Effector memory CD4-positive, alpha-beta T cell (primary cell): Measurements from ENCODE around the gene CHST3.
A peak's percentile ranks its signal among the peaks of the same experiment; 100 is the strongest.
"Not testable (repeated sequence)": the region's sequence is repeated elsewhere in the genome, so short reads cannot be mapped to it uniquely, and the experiment has no call there.

Experiments used
- DNase-seq, 3 donors: peaks; one replicate each; pipeline ENCODE4 v3.0.0-alpha.2; 2020
- H3K27ac ChIP-seq: 2 replicates; pipeline ENCODE4 v1.7.0; 2013; ENCODE audit warnings: mild to moderate bottlenecking, low read length, moderate library complexity; ENCODE audit not compliant: insufficient read depth, poor library complexity, severe bottlenecking
- H3K27me3 ChIP-seq: replicated peaks from 2 replicates; pipeline ENCODE4 v1.7.0; 2013; ENCODE audit warnings: mild to moderate bottlenecking, low read length; ENCODE audit not compliant: insufficient read depth, control insufficient read depth, poor library complexity, severe bottlenecking
- H3K36me3 ChIP-seq: 2 replicates; pipeline ENCODE4 v1.7.0; 2013; ENCODE audit warnings: mild to moderate bottlenecking, low read length, moderate library complexity; ENCODE audit not compliant: control insufficient read depth, insufficient read depth
- H3K4me1 ChIP-seq: 2 replicates; pipeline ENCODE4 v1.7.0; 2013; ENCODE audit warnings: low read length, mild to moderate bottlenecking; ENCODE audit not compliant: control insufficient read depth, insufficient read depth, poor library complexity, severe bottlenecking
- H3K4me3 ChIP-seq: 2 replicates; pipeline ENCODE4 v1.7.0; 2013; ENCODE audit warnings: low read length, low read depth, mild to moderate bottlenecking; ENCODE audit not compliant: insufficient read depth, poor library complexity, severe bottlenecking
- H3K9me3 ChIP-seq: 2 replicates; pipeline ENCODE4 v1.7.0; 2013; ENCODE audit warnings: mild to moderate bottlenecking, low read length, moderate library complexity; ENCODE audit not compliant: control insufficient read depth
- total RNA-seq, 3 donors: gene quantifications; one replicate each; lab custom pipeline; 2026; lab: John Stamatoyannopoulos, UW

Gene CHST3, protein sequence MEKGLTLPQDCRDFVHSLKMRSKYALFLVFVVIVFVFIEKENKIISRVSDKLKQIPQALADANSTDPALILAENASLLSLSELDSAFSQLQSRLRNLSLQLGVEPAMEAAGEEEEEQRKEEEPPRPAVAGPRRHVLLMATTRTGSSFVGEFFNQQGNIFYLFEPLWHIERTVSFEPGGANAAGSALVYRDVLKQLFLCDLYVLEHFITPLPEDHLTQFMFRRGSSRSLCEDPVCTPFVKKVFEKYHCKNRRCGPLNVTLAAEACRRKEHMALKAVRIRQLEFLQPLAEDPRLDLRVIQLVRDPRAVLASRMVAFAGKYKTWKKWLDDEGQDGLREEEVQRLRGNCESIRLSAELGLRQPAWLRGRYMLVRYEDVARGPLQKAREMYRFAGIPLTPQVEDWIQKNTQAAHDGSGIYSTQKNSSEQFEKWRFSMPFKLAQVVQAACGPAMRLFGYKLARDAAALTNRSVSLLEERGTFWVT
- 0 reads per million in 3 donors for total RNA-seq

- DNase-seq: no peak
- no peak within 1 kb of the TSS for H3K27ac ChIP-seq
These were observed at the start of gene CHST3 for GRCh38 chr10:71964098-71964742. TSS of gene CHST3 (plus strand) at chr10:71964395. CDS start at chr10:72005843, 41,448 bp downstream.

DNA sequence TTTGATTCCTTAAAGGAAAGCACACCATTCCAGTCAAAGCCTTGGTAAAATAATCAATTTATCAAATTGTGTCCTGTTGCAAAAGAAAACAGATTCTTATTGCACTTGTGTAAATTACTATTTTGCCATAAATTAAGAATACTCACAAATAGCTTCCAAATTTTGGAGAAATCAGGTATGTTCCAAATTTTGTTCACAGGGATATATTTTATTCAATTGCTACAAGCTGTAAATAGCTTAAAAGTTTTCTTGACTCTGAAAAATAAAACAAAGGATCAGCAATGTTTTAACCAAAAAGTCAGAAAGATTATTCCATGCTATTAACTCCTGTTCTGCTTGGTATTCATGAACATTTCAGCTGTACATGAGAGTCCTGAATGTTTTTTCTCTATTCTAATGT, 47.4 kb upstream of the CHST3 start:
- Histone ChIP-seq H3K4me3 (no peak overlapping the region), H3K27me3 (no peaks in the 10 kb centered on the region), H3K4me1 (no peaks in the 10 kb centered on the region), H3K36me3 (no peaks in the 10 kb centered on the region), H3K27ac (no peak overlapping the region), H3K9me3 (no peaks in the 10 kb centered on the region)
- DNase-seq: no peak

More at GRCh38 chr10:71964098-71964742, at the start of gene CHST3:
- H3K9me3 ChIP-seq: no peaks in the 10 kb centered on the region
- H3K4me3 ChIP-seq: peak within 1 kb of the TSS; percentile 44
- H3K36me3 ChIP-seq: no peaks in the 10 kb centered on the region
- peaks cover 8% of the 10 kb centered on the region for H3K27me3 ChIP-seq
- H3K4me1 ChIP-seq: peaks cover 5% of the 10 kb centered on the region

DNA sequence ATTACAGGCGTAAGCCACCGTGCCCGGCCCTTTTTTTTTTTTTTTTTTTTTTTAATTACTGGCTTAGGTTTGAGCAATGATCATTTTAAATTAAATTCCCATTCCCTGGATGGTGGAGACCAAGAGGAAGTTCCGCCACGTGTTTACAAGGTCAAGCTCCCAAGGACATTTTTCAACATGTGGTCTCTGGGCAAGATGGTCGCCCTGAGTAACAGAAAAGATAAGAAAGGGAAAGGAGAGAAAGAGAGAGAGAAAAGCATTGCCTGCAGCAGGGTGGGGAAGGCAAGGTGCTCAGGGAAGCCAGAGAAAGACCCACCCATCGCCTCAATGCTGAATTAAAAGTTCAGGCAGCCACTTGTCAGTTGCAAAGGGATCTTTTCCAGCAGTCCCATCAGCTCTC, 45.2 kb upstream of the CHST3 start:
- no peaks in the 10 kb centered on the region for H3K36me3 ChIP-seq
- H3K9me3 ChIP-seq: no peaks in the 10 kb centered on the region
- no peak for DNase-seq
- no peak overlapping the region for H3K4me3 ChIP-seq
- no peaks in the 10 kb centered on the region for H3K27me3 ChIP-seq
- H3K4me1 ChIP-seq: no peaks in the 10 kb centered on the region
- no peak overlapping the region for H3K27ac ChIP-seq

DNA sequence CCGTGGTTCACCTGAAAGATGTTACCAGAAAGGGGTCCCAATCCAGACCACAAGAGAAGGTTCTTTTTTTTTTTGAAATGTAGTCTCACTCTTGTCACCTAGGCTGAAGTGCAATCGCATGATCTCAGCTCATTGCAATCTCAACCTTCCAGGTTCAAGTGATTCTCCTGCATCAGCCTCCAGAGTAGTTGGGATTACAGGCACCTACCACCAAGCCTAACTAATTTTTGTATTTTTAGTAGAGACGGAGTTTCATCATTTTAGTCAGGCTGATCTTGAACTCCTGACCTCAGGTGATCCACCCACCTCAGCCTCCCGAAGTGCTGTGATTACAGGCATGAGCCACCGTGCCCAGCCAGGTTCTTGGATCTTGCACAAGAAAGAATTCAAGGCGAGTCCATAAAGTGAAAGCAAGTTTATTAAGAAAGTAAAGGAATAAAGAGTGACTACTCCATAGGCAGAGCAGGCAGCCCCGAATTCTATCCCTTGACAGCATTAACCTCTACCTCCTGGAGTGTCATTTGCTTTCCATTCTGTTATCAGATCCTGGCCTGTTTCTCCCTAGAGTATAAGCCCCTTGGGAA, 44.1 kb upstream of the CHST3 start:
- DNase-seq, H3K4me1 ChIP-seq, H3K27ac ChIP-seq, H3K27me3 ChIP-seq, H3K36me3 ChIP-seq, H3K4me3 ChIP-seq, H3K9me3 ChIP-seq: not testable (repeated sequence)

- H3K4me1 ChIP-seq: no peaks in the 10 kb centered on the region
- no peak overlapping the region for H3K4me3 ChIP-seq
- H3K27ac ChIP-seq: no peak overlapping the region
- no peaks in the 10 kb centered on the region for H3K9me3 ChIP-seq
- H3K36me3 ChIP-seq: no peaks in the 10 kb centered on the region
- no peak for DNase-seq
- no peaks in the 10 kb centered on the region for H3K27me3 ChIP-seq
These were observed 43.5 kb upstream of the CHST3 start for GRCh38 chr10:71920540-71921323.

DNA sequence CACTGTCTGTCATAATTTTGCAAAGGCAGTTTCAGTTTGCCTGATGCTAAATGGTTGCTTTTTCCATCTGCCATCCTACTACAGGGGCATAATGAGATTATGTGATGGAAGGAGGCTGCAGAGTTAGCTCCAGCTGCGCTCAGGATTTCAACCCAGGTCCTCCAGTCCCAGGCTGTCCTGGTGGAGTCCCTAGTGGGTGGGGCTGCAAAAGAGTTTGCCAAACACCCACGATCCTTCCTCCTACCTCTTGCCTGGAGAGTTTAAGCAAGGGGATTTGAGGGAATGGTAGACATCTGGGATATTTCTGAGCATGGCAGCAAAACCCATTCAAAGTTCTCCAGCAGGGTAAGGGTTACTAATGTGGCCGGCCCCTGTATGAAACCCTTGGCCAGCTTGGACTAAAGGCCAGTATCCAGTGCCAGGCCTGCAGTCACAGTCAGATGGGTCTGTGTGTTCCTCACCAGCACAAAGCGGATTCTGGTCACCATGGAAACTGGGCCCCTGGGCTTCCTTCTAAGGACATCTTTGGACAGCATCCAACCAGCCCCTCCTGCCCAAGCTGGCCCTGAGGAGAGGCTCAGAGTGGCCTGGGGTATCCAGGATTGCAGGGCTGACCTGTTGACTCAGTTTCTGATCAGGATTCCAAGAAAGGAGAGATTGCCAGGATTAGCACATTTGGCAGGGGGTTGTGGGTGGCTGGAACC, 42.7 kb upstream of the CHST3 start:
- no peak overlapping the region for H3K4me3 ChIP-seq
- no peaks in the 10 kb centered on the region for H3K36me3 ChIP-seq
- H3K4me1 ChIP-seq: no peaks in the 10 kb centered on the region
- H3K27me3 ChIP-seq: no peaks in the 10 kb centered on the region
- H3K9me3 ChIP-seq: no peaks in the 10 kb centered on the region
- no peak for DNase-seq
- no peak overlapping the region for H3K27ac ChIP-seq

DNA sequence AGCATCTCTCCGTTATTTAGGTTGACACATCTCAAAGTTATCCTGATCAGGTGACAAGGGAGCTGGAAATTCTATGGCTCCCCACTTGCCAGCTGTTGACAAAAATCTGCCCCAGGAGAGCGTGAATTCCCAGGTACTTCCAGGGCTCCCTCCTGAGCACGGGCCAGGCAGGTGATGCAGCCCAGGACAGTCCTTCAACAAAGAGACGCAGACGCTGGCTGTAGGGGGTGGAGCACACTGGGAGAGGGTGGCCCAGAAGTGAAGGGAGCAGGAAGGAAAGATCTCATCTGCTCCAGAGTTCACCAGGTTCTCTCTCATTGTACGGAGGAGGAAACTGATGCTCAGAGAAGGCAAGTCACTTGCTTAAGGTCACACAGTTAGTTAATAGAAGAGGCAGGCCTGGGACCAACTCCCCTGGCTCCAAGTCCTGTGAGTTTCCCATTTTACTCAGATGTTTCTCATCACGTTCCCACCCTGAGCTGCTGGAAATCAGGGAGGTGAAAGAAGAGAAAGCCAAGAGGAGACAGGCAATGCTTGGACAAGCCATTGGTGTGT, 41.0 kb upstream of the CHST3 start:
- Histone ChIP-seq H3K9me3 (no peaks in the 10 kb centered on the region), H3K27me3 (no peaks in the 10 kb centered on the region), H3K36me3 (no peaks in the 10 kb centered on the region), H3K27ac (no peak overlapping the region), H3K4me3 (no peak overlapping the region), H3K4me1 (no peaks in the 10 kb centered on the region)
- DNase-seq: no peak

DNA sequence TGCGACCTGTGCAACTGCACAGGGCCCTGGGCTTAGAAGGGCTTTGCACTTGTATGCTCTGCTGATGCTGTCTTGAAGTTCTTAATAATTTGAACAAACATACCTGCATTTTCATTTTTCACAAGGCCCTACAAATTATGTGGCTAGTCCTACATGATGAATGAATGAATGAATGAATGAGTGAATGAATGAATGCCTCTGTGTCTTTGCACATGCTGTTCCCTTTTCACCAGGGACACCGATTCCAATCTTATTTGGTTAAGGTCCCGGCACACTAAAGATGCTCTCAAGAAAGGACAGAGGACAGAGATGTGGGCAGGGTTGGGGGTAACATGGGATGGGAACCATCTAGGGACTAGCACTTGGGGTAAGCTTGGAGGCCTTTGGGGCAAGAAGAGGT, 39.4 kb upstream of the CHST3 start:
- Histone ChIP-seq H3K27me3 (no peaks in the 10 kb centered on the region), H3K4me3 (no peak overlapping the region), H3K4me1 (no peaks in the 10 kb centered on the region), H3K9me3 (no peaks in the 10 kb centered on the region), H3K27ac (no peak overlapping the region), H3K36me3 (no peaks in the 10 kb centered on the region)
- no peak for DNase-seq

- no peaks in the 10 kb centered on the region for H3K4me1 ChIP-seq
- DNase-seq: no peak
- no peaks in the 10 kb centered on the region for H3K36me3 ChIP-seq
- H3K9me3 ChIP-seq: no peaks in the 10 kb centered on the region
- H3K27me3 ChIP-seq: no peaks in the 10 kb centered on the region
- H3K4me3 ChIP-seq: no peak overlapping the region
- no peak overlapping the region for H3K27ac ChIP-seq
These were observed 37.0 kb upstream of the CHST3 start for GRCh38 chr10:71927159-71927558.
